HG02973 (cell line): ENCODE measurements around the gene CELF4.

ENCODE experiments used
- ATAC-seq: cut with Tn5 transposase; IDR thresholded peaks from one replicate; pipeline ENCODE4 v1.9.1; 2021; ENCODE audit warnings: moderate library complexity; ENCODE audit not compliant: unreplicated experiment

Gene CELF4

DNA sequence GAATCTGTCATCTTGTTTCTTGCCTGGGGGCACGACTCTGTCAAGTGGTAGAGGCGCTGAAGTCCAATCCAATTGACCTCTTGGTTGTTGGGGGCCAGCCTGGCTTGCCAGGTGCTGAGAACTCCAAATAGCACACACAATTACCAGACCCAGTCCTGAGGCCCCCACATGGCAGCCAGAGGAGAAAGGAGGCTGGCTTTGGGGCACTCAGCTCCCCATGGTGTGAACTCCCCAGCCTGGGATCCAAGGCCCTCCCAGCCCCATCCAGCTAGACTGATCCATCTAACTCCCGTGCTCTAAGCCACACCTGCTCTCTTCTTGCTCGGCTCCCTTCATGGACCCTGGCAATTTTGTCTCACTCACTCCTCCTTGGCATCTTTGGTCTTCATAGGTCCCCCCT lies 170.0 kb downstream of the CELF4 start:
- ATAC-seq = no peak

DNA sequence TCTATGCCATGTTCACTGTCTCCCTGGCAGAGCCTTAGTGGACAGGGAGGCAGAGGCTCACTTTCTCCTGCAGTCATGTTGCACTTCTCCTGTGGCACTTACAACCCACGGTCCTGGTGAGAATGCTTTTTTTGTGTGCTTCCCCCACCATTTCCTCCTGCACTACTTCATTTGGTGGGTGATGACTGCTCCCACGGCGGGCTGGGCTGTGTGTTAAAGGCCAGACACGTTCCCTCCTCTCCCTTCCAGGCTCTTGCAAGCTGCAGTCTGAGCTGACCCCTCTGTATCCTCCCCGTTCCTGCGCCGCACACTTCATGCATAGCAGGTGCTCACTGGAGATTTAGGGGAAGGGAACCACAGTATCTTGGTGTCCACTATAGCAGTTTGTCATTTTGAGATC lies 170.5 kb downstream of the CELF4 start:
- no peak for ATAC-seq

DNA sequence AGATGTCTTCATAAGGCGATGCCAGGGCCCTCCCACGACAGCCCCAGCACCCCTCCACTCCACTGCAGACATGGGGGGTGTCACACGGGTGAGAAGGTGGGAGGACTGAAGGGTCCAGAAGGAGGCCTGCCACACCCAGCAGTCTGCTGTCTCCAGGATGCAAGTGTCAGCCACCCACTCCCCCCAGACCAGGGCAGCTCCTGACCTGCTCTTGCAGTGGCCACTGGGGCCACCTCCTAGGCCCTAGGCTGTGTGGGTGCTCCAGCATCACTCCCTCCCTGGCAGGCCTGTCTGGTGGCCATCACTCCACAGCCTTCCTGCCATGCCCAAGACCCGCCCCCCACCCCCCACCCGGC lies 171.0 kb downstream of the CELF4 start:
- ATAC-seq = no peak

DNA sequence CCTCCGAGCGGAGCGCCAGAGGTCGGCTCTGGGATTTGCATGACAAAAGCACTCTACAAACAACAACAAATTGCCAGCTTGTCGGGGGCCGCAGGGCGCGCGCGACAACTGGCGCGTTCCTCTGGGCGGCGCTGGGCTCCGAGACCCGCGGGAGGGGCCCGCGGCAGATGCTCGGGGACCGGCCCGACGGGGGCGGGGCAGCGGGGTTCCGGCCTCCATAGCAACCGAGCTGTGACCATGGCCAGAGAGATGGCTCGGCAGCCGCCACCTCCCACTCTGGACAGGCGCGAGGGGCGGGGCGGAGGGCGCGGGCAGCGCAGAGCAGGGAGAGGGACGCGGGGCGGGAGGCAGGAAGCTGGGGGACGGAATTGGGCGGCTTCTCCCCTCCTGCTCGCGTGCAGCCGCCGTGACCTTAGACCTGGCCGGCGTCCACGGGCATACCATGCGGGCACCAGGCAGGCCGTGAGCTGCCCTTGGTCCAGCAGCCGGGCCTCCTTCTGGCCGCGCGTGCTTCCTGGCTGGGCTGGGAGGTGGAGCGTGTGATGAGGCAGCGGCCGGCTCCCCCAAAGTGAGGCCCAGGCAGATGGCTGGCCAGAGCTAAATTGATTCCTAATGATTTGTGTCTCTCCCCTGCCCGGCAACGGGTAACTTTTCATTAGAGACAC lies 171.5 kb downstream of the CELF4 start:
- no peak for ATAC-seq

DNA sequence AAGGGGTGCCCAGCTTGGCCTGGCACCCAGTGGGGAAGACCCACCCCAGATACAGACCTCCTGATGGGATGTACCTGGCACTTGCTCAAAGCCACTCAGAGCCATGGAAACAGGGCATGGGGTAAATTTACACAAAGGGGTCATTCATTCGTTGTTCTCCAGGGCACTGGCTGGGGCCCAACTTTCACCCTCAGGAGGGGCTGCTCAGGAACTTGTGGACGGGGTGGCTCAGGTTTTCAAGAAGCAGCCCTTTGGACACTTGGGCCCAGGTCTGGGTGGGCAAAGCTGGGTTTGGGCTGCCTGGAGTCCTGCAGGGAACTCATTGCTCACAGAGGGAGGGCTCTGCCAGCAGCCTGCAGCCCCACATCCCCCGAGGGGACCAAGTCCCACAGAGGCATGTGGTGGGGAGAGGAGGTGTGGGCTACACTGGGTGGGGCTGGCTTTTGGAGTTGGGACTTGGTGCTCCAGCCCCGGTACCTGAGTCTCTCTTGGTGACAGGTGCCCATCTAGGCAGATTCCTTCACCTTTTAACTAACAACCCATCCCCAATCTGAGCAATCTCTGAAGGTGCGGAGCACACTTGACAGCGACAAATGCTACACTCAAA lies 172.3 kb downstream of the CELF4 start:
- no peak for ATAC-seq

DNA sequence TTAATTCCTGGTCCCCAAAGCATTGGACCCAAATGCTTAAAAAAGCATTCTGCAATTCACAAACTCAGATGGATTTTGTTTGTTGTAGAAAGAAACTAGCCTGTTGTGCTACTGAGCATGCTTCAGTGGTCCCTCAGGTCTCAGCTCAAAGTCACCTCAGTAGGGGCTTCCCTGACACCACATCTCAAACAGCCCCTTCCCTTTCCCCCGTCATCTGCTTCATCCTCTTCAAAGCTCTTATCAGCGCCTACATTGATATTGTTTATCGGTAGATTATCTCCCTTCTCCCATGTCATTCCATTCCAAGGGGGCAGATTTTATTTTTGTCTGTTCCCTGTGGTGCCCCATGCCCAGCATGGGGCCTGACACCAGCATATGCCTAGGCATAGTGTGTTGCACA lies 172.9 kb downstream of the CELF4 start:
- ATAC-seq = no peak

DNA sequence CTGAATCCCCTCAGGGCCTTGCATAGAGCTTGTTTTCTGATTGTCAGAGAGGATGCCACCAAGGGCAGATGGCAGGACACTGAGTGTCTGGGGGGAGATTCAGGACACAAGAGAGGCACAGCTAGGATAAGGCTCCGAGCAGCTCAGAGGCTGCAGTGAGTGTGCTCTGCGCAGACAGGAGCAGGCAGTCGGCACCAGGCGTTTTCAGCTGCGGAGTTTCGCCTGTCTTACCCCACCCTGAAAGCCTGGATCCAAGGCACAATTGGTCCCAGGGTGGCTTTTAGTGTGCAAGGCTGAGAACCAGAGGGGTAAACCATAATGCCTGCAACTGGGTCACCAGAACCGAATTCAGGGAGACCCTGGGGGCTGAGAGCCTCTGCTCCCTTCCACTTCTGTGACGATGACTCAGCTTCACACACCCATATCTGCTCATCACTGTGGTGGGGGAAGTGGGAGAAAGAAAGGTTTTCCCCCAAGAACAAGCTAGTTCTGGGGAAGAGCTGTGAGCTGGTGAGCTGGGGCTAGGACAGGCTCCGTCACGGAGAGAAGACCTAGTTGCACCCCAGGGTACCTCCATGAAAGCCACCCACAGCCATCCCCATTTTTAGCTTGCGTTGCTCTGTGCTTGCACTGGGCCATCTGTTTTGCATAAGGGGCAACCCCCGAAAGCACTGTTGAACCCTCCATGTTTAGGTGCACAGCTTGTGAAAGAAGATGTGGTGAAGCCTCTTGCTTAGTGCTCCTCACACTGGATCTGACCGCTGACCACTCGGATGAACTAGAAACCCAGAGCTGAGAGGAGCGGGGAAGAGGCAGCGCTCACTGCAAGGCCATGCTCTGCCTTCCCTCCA lies 173.7 kb downstream of the CELF4 start:
- no peak for ATAC-seq

DNA sequence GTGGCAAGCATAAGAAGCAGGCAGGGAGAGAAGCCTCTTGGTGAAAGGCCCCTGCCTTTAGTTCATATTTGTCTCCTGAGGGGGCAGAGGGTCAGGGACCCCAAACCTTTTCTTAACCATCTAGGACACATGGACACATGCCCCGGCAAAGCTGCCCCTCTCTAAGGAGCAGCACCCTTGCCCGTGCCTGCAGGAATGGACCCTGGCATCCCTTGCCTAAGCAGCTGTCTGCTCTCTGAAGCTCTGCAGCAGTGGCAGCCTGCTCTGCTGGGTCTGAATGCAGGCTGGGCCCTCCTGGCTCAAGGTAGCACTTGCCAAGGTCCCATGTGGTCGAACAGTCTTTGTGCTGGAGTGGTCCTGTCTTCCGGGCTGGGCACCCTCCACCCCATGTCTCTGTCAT lies 174.4 kb downstream of the CELF4 start:
- no peak for ATAC-seq

DNA sequence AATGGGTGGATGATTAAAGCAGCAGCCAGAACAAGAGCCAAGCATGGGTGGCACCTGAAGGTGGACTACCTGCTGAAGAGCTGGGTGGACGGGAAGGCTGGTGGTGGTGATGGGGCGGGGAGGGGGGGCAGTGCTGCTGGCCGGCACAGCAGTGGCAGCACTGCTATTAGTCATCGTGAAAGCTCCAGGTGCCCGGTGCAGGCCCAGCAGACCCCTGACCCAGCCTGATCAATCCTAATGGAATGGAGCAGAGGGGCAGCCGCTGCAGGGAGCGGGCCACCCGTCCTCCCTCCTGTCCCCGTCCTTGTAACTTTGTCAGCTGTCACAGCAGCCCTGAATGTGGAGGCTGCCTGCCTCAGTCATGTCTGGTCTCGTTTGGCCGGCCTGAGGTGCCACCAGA lies 174.9 kb downstream of the CELF4 start:
- ATAC-seq = no peak

DNA sequence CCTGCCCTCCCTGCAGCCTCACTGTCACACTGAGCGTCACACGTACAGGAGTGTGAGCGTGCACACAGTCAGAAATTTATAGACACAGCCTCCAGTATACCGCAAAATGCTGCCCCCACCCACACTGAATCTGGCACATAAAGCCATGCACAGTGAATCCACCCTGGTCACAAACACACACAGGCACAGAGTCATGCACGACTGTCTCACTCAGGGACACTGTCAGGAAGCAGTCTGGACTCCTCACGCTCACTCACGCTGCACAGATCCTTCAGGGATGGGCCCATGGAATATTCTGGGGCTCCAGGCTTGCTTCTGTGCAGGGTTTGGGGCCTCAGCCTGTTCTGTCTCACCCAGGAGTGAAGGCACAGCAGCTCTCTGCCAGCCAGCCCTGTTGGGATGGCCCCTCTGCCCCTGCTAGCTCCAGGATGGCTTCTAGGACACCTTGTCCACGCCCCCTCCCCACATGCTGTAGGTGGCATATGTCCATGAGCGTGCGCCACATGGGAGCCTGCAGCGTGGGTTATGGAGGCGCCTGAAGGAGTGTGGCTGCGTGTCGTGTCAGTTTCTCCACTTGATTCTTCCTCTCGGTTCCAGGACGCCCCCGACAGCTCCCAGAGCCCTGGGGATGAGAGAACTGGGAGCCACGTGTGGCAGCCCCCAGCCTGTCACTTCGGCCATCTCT lies 175.8 kb downstream of the CELF4 start:
- ATAC-seq = no peak

DNA sequence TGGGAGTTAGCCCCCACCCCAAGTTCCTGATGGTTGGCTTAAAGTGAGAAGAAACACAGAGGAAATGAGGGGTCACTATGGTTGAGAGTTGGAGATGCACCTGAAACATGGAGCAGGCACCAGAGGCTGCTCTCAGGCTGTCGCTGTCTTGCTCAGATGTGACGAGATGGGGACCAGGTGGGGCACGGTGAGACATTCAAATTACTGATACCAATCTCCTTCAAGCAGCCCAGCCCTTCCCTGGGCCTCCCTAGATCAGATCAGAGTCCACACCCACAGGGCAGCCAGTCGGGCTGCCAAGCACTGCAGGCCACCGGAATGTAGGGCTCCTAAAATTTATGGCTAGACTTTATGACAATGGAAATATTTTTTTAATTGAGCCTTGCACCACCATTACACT lies 176.6 kb downstream of the CELF4 start:
- ATAC-seq = no peak

DNA sequence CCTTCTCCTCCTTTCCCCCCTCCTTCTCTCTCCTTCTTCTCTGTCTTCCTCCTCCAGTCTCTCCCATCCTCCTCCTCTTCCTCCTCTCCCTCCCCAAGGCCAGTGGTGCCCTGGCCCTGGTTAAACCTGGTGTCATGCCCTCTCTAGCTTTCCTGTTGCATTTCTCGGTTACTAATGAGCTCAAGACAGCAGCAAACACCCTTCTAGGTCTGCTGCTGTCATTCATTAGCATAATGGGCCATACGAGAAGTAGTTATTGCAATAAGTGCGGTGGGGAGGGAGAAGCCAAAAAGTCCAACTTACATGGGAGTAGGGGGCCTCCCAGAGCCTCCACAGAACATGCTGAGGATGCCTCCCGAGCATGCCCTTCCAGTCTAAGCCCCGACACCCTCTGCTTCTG lies 177.2 kb downstream of the CELF4 start:
- ATAC-seq = no peak

DNA sequence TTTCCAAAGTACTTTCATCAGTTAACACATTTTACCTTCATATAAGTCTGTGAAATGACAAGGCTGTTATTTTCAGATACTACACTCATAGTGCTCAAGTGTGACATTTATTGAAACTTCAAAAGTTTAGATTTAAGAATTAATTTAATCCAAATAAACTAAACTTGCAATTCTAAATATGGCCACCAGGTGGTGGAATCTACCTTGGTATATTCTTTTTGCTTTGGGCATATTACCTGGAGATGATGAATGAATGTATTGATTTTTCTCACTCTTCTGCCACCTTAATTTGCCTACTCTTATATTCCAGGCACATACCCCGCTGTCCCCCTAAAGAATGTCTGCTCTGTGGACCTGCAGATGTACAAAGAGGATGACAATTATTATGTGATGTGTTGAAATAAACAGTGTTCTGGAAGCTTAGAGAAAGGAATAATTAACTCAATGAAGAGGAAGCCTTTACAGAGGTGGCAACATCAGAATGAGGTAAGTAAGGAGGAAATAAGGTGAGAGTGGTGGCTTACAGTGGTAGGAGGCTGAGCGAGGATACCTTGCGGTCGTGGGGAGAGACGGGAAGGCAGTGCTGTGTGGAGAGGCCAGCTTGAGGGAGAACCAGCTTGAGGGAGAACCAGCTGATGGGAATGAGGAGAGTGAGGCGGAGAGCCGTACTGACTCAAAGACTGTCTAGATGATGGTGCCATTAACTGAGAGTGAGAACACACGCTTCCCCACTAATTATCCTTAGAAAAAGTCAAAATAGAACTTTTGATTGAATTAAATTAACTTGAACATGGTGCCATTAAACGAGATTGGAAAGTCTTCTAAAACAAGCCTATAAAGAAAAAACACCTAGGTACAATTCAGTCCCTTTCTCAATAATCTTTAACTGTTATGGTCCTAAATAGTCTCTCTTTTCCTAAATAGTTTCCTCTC lies 179.5 kb downstream of the CELF4 start:
- ATAC-seq = no peak

DNA sequence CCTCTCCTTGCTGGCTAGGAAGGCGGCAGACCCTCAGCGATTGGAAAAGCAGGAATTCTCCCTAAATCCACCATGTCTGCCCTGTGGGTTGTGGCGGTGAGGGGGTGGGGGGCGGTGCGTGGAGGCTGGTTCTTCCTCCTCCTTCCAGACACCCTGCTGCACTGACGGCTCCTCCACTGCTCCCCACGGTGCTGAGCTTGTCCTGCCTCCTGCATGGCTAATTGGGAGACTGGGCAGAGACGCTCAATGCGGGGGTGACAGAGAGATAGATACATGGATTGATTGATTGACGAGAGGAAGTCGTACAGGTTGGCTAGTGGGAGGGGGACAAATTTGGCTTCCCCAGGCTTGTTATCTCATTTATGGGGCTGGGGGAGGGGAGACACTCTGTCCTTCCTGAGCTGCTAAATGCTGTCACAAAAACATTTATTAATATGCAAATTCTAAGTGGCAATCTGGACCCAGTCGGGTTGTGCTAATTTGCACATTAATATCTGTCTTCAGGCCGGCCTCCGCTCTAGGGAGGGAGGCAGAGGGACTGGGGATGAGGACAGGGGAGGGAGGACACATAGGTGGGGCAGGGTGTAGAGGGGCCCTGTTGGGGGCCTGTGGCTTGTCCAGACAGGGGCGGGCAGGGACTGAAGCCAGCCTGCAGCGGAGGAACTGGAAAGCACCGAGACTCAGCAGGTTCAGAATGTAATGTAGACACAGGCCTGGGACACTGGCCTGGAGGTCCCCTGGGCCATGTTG lies 181.6 kb downstream of the CELF4 start:
- ATAC-seq = no peak

DNA sequence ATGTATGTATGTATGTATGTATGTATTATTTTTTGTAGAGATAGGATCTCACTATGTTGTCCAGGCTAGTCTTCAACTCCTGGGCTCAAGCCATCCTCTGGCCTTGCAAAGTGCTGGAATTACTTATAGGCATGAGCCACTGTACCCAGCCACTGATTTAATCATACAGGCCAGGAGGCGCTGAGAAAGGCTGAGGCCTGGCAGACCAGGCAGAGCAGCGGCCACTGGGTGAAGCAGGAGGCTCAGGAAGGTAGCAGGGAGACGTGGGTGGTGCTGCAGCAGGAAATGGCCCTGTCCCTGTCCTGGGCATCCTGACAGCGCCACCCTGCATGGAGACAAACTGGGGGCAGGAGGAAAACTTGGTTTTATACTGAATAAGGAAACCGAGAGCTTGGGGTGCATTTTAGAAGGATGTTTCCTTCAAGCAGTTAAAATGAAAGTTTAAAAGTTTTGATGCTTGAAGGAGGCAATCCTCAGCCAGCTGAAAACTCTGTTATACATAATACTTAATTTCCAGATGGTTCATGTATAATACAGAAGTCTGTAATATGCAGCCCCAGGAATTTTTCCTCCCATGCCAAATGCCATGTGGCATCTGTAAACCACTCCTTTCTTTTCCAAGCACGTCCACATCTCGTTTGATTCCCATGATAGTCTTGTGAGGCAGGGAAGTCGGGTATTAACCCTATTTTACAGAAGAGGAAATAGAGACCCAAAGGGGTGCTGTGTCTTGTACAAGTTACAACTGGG lies 182.4 kb downstream of the CELF4 start:
- ATAC-seq = no peak

DNA sequence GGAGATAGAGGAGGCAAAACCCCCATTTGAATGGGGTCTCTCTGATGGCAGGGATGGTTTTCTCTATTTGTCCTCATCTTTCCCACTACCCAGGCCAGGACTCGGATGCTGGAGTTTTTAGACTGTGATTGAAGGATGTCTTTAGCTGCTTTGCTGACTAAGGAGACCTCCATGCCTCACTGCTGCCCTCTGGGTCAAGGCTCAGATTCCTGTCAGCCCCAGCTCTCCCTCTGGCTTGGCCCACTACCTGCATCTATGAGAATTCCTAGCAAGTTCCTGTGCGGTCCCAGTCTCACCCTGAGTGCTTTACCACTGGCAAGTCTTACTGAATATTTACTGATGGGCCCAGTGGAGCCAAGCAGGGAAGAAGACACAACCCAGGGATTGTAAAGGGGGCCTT lies 184.0 kb downstream of the CELF4 start:
- ATAC-seq = no peak

DNA sequence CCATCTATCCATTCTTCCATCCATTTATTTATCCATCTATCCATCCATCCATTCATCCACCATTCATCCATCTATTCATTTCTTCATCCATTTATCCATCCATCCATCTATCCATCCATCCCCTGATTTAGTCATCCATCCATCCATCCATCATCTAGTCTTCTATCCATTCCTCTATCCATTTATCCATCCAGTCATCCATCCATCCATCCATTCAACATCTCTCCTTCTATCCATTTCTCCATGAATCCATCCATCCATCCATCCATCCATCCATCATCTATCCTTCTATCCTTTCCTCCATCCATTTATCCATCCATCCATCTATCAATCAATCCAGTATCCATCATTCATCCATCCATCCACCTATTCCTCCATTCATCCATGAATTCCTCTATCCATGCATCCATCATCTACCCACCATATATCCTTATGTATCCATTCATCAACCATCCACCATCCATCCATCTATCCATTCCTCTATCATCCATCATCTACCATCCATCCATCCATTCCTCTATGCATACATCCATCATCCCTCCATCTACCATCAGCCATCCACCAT lies 185.0 kb downstream of the CELF4 start:
- no peak for ATAC-seq

DNA sequence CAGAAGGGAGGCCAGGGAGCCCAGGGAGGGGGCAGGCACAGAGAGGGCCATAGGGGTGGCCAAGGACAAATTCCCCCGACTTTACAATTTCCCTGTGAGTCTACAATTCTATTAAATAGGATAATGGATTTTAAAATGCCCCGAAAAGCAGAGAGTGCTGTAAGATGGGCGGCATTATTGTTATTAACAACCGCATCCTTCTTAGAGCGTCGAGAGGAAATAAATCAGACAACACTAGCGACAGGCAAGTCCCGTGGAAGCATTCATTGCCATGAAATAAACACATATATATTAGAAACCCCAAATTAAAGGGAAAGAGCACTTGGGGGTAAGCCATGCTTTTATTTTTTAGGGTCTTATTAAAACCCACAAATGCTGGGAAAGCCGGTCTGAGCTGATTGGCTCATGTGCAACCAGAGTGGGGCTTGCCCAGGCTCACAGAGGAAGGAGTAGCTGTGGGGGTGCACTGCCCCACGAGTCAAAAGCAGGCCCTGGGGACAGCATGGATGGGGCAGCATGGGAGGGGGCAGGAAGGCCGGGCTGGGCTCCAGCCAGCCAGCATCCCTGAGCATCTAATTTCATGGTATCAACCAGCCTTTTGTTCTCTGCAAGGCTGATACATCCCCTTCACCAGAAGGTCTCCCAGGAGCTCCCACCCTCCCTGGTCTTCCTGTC lies 187.1 kb downstream of the CELF4 start:
- ATAC-seq = no peak
